HG03196 (cell line): ENCODE results near the gene PIM1.

Experiments
- ATAC-seq: cut with Tn5 transposase; IDR thresholded peaks from one replicate; pipeline ENCODE4 v1.9.1; 2021; ENCODE audit not compliant: unreplicated experiment

Gene PIM1

DNA sequence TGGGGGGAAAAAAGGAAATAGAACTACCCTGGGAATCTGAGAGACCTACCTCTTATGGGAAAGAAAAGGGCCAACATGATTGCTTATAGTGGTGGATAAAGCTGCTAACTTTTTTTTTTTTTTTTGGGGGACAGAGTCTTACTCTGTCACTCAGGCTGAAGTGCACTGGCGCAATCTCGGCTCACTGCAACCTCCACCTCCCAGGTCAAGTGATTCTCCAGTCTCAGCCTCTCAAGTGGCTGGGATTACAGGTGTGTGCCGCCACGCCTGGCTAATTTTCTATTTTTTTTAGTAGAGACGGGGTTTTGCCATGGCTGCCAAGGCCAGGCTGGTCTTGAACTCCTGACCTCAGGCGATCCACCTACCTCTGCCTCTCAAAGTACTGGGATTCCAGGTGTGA, 48.1 kb downstream of the PIM1 start:
- ATAC-seq, result no peak

GRCh38 chr6:37218511-37218910, 48.6 kb downstream of the PIM1 start:
- no peak for ATAC-seq

GRCh38 chr6:37221585-37222124, 51.7 kb downstream of the PIM1 start:
- no peak for ATAC-seq

DNA sequence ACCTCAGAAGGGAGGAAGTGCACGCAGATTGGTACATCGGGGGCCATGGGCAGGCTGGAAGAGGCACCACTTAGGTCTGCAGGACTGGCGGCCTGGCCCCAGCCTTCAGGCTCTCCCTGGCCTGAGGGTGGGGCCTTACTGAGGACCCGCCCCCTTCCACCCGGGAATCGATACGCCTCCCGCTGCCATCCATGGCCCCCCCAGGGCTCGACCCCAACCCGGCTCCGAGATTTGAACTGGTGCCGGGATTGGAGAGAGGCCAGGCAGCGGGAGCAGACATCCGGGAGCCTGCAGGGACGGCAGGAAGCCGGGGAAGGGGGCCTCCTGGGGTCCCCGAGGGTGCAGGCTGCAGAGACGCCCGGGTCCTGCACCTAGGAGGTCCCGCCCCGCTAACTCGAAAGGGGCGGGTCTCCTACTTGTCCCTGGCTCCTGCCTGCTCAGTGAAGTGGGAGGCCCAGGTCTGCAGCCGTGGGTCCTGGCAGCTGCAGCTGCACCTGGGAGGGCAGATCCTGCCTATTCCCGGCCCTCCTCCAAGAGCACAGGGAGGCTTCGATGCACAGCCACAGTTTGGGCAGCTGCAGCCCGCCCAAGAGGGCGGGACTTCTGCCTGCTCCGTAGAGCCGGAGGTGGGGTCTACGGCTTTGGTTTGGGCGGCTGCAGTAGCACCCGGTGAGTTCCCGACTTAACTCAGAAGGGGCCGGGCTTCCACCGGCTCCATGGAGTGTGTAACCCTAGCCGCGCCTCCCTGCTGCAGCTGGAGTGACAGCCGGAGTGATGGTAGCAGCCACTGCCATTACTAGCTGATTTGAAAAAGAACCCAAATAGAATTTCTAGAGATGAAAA, 52.4 kb downstream of the PIM1 start:
- peak; percentile 83 for ATAC-seq

DNA sequence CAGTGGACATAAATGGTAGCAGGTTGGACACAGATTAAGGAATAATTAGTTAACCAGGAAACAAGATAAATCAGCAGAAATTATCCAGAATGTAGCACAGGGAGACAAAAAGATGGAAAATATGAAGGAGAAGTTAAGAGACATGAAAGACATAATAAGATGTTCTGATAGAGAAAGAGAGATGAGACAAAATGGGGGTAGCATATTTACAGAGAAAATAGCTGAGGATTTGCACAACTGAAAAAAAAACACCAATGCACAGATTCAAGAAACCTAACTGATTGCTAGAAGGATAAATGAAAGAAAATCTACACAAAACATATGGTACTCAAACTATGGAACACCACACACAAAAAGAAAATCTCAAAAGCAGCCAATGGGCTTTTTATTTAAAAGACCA, 53.0 kb downstream of the PIM1 start:
- ATAC-seq, result no peak
